GM19240 (cell line): ENCODE measurements around the gene GNMT.

Source experiments
- DNase-seq: peaks from one replicate; pipeline ENCODE4 v3.0.0; 2011; ENCODE audit warnings: low spot score; ENCODE audit not compliant: insufficient read length

The GNMT gene

DNA sequence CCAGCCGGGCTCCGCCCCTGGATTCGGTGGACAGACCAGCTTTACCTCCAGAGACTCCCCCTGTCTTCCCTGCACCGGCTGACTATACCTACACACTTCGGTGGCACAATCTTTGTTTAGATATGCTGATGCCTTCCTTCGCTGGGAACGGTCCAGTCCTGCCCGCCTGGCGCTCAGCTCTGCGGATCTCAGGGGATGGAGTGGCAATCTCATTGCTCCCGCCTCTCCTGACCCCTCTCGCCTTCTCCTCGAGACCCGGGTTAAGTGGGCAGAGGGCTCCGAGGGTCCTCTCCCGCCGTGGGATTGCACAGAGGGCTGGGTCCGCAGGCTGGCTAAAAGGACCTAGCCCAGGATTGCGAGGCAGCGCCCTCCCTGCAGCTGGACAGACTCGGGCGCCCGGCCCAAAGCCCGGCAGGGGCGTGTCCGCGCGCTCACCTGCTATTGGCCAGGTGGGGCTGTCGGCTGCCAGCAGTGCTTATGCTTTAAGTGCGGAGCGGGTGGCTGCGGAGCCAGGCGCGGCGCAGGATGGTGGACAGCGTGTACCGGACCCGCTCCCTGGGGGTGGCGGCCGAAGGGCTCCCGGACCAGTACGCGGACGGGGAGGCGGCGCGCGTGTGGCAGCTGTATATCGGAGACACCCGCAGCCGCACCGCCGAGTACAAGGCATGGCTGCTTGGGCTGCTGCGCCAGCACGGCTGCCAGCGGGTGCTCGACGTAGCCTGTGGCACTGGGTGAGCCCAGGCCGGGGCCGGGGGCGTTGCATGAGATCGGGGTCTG, at the start of gene GNMT:
TSS of gene GNMT (plus strand) at position 512 of the 777 bp plus-strand sequence. CDS start at position 526, 14 bp downstream.
- no peak for DNase-seq

GRCh38 chr6:42911171-42912021, 49.2 kb upstream of the GNMT start:
- DNase-seq, result no peak

DNA sequence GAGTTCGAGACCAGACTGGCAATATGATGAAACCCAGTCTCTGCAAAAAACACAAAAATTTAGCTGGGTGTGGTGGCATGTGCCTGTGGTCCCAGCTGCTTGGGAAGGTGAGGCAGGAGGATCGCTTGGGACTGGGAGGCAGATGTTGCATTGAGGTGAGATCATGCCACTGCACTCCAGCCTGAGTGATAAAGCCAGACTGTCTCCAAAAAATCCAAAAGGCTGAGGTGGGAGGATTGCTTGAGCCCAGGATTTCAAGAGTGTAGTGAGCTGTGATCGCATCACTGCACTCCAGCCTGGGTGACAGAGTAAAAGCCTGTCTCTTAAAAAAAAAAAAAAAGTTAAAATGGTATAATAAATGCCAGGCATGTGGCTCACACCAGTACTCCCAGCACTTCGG, 46.0 kb upstream of the GNMT start:
- DNase-seq, result no peak

GRCh38 chr6:42915732-42916131, 44.8 kb upstream of the GNMT start, which contains the start of gene PTCRA:
TSS of gene PTCRA (plus strand) at chr6:42916053. CDS start at chr6:42916070, 17 bp downstream.
- DNase-seq, result no peak

DNA sequence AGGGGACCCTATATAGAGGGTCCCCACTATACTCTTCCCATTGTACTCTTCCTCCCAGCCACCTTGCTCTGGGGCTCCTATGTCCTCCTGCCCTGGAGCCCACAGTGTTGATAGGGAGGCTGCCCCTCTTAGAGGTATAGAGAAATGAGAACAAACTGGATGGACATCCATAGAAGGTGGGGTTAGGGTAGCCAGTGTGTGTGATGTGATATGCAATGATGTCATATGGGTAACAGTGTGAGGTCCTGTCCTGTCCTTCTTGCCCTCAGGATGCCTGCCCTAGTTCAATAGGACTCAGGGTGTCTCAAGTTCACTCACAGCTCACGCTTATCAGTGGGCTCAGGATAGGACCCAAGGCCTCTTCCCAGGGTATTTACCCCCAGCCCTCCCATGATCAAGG, 44.3 kb upstream of the GNMT start:
- no peak for DNase-seq

GRCh38 chr6:42921801-42922200, 38.8 kb upstream of the GNMT start:
- no peak for DNase-seq

DNA sequence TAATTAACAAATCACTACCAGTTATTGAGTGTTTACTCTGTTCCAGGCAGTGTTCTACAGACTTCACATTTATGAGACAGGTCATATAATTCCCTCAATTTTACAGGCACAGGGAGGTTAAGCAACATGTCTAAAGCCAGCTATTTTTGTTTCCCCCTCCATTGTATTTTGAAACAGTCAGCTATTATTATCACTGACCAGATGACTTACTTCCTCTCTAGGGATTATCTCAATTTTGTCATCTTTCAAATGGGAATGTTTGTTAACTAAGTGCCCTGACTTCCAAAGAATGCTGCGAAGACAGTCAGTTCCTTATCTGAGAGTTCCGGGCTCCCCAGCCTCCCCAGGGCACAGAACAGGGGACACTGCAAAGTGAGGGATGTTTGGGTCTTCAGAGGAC, 36.9 kb upstream of the GNMT start:
- no peak for DNase-seq

GRCh38 chr6:42925248-42925857, 35.2 kb upstream of the GNMT start:
- DNase-seq, result no peak

GRCh38 chr6:42928986-42929820, 31.4 kb upstream of the GNMT start, which contains the start of gene CNPY3:
TSS of gene CNPY3 (plus strand) at chr6:42929480. CDS start at chr6:42929571, 91 bp downstream.
- peak; percentile 93 for DNase-seq

- DNase-seq, result peak; percentile 52
Observed at GRCh38 chr6:42929821-42930360, 30.7 kb upstream of the GNMT start.

- no peak for DNase-seq
Observed at GRCh38 chr6:42932412-42932811, 28.1 kb upstream of the GNMT start.

DNA sequence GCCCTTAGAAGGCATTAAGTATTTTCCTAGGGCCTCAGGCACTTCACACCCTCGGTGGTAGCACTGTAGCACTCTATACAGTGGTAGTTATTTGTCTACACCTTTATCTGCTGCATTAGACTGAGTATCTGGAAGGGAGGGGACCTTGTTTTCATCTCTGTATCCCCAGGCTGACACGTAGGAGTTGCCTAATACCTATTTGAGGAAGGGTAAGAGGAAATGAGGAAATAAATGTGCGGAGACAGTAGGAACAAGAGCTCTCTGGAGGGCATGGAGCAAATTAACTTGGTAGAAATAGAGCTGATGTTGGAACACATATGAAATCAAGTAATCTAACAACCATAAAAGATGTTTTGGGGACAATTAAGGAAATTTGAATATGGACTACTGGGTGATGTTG, 27.3 kb upstream of the GNMT start:
- no peak for DNase-seq

DNA sequence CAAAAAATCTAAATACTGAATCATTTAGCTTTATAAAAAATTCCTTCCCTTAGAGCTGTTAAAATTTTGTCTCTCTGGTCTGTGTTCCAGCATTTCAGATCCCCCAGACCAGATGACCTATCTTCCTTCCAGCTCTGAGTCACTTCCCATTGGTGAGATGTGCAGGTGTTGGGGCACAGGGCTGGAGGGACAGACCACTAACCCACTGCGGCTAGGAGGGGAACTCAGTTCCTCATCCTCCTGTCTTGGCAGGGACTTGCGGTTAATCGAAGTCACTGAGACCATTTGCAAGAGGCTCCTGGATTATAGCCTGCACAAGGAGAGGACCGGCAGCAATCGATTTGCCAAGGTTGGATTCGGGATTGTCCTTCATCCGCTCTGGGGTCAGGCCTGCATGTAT, 25.2 kb upstream of the GNMT start:
- no peak for DNase-seq

- no peak for DNase-seq
Observed at GRCh38 chr6:42936398-42936797, 24.2 kb upstream of the GNMT start.

- DNase-seq, result no peak
Observed at GRCh38 chr6:42937548-42938427, 22.8 kb upstream of the GNMT start.

- DNase-seq, result no peak
Observed at GRCh38 chr6:42938428-42938796, 22.1 kb upstream of the GNMT start.

GRCh38 chr6:42938987-42939809, 21.4 kb upstream of the GNMT start:
- no peak for DNase-seq

GRCh38 chr6:42939810-42940167, 20.8 kb upstream of the GNMT start:
- no peak for DNase-seq

GRCh38 chr6:42940493-42941045, 20.0 kb upstream of the GNMT start:
- DNase-seq, result no peak
